GM12878 (cell line): ENCODE measurements around the gene LIN7C.

ENCODE experiments used
- CBFB ChIP-seq: IDR thresholded peaks from 2 replicates; pipeline ENCODE4 v1.6.1; 2016; ENCODE audit warnings: antibody characterized with exemption, low read depth
- HDAC2 ChIP-seq: fragments of 200-600 bp; sonication (generic); IDR thresholded peaks from 2 replicates; pipeline ENCODE4 v1.6.1; 2017
- MEF2A ChIP-seq: IDR thresholded peaks from 2 replicates; pipeline ENCODE4 v1.6.1; 2011; ENCODE audit warnings: low read depth, mild to moderate bottlenecking, low read length, moderate library complexity; ENCODE audit not compliant: insufficient read depth
- NR2C2 ChIP-seq: IDR thresholded peaks from 2 replicates; pipeline ENCODE4 v1.6.1; 2011; ENCODE audit warnings: borderline replicate concordance, low read depth; ENCODE audit not compliant: control insufficient read depth, insufficient read length
- SIN3A ChIP-seq: IDR thresholded peaks from 2 replicates; pipeline ENCODE4 v1.6.1; 2012; ENCODE audit warnings: low read depth, low read length, improper control_type of control experiment
- SMC3 ChIP-seq: IDR thresholded peaks from 2 replicates; pipeline ENCODE4 v1.6.1; 2011; ENCODE audit warnings: low read length, improper control_type of control experiment, borderline replicate concordance
- SREBF1 ChIP-seq: IDR thresholded peaks from 2 replicates; pipeline ENCODE4 v1.6.1; 2012; ENCODE audit warnings: mild to moderate bottlenecking, low read length
- TF ChIP-seq, protein P1 (sequence below): IDR thresholded peaks from 2 replicates; pipeline ENCODE4 v1.6.1; 2012; ENCODE audit warnings: low read depth, low read length, improper control_type of control experiment
- TF ChIP-seq, protein P2 (sequence below): IDR thresholded peaks from 2 replicates; pipeline ENCODE4 v1.6.1; 2012; ENCODE audit warnings: mild to moderate bottlenecking, low read depth, low read length

DNA sequence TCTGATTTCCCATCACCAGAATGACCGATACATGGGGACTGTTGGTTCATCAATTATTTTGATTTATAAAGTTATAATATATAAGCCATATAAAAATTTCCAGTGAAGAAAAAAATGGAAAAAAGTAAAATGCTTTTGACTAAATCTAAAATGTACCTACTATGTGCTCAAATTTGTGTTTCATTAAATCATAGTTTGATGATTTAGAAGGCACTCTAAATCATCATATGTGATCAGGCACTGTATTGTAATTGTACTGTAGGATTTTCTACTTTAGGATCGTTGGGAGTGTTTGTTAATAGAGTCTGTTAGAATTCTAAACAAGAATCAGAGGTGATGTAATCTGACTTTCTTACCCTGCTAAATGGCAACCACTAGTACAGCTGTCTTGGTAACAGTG, 2.4 kb downstream of the LIN7C start:
- TF ChIP-seq CBFB, result no peak
- TF ChIP-seq MEF2A, result no peak
- TF ChIP-seq, protein P1, sequence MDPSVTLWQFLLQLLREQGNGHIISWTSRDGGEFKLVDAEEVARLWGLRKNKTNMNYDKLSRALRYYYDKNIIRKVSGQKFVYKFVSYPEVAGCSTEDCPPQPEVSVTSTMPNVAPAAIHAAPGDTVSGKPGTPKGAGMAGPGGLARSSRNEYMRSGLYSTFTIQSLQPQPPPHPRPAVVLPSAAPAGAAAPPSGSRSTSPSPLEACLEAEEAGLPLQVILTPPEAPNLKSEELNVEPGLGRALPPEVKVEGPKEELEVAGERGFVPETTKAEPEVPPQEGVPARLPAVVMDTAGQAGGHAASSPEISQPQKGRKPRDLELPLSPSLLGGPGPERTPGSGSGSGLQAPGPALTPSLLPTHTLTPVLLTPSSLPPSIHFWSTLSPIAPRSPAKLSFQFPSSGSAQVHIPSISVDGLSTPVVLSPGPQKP, result no peak
- TF ChIP-seq HDAC2, result no peak
- TF ChIP-seq SMC3, result no peak
- no peak for TF ChIP-seq SIN3A
- TF ChIP-seq NR2C2, result no peak
- TF ChIP-seq, protein P2, sequence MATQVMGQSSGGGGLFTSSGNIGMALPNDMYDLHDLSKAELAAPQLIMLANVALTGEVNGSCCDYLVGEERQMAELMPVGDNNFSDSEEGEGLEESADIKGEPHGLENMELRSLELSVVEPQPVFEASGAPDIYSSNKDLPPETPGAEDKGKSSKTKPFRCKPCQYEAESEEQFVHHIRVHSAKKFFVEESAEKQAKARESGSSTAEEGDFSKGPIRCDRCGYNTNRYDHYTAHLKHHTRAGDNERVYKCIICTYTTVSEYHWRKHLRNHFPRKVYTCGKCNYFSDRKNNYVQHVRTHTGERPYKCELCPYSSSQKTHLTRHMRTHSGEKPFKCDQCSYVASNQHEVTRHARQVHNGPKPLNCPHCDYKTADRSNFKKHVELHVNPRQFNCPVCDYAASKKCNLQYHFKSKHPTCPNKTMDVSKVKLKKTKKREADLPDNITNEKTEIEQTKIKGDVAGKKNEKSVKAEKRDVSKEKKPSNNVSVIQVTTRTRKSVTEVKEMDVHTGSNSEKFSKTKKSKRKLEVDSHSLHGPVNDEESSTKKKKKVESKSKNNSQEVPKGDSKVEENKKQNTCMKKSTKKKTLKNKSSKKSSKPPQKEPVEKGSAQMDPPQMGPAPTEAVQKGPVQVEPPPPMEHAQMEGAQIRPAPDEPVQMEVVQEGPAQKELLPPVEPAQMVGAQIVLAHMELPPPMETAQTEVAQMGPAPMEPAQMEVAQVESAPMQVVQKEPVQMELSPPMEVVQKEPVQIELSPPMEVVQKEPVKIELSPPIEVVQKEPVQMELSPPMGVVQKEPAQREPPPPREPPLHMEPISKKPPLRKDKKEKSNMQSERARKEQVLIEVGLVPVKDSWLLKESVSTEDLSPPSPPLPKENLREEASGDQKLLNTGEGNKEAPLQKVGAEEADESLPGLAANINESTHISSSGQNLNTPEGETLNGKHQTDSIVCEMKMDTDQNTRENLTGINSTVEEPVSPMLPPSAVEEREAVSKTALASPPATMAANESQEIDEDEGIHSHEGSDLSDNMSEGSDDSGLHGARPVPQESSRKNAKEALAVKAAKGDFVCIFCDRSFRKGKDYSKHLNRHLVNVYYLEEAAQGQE, result no peak
- no peak for TF ChIP-seq SREBF1
